SIG-M5 treated with dmso at 0.1 percent for 504 hours (cell line): ENCODE results near the gene KRTAP11-1.

Experiments used
- DNase-seq: peaks from one replicate; lab custom pipeline; 2025; ENCODE audit not compliant: unreplicated experiment; lab: John Stamatoyannopoulos, UW

KRTAP11-1 gene

GRCh38 chr21:30881480-30881879 is at the start of gene KRTAP11-1:
TSS of gene KRTAP11-1 (minus strand) at chr21:30881580. CDS start at chr21:30881524, 56 bp downstream.
- DNase-seq: no peak

GRCh38 chr21:30924146-30924700 is 42.8 kb upstream of the KRTAP11-1 start:
- DNase-seq: no peak

DNA sequence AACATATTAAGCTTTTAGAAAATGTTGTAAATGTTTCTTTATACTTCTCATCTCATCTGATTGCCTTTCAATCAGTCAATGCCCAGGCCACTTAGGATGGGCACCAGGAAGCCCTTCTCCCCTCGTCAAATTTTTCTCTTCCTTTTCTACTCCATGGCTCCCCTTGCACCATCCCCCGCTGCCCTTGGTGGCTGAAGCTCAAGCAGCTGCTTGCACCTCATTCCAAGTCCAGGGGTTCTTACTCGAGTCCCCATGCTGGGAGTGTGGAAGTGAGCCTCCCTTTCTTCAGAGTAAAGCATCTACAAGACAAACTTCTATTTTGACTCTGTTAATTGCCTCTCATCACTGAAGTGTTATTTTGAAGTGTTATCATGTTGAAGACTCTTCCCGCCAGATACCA is 39.7 kb upstream of the KRTAP11-1 start:
- no peak for DNase-seq

DNA sequence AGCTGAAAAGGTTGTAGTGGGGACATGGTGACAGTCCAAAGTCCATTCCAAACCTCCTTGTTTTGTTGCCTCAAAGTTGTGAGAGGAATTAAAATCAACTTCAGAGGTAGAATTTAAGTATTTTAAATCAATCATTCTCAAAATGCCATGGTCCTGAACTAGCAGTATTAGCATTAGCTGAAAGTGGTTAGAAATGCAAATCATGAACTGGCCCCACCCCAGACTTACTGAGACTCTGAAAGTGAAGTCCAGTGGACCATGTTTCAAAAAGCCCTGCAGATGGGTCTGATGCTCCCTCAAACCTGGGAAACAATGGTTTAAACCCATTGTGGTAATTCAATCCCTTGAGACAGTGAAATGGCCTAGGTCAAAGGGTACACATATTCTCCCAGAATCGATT is 36.2 kb upstream of the KRTAP11-1 start:
- no peak for DNase-seq

- no peak for DNase-seq
Measured at GRCh38 chr21:30900881-30901280, 19.5 kb upstream of the KRTAP11-1 start.

DNA sequence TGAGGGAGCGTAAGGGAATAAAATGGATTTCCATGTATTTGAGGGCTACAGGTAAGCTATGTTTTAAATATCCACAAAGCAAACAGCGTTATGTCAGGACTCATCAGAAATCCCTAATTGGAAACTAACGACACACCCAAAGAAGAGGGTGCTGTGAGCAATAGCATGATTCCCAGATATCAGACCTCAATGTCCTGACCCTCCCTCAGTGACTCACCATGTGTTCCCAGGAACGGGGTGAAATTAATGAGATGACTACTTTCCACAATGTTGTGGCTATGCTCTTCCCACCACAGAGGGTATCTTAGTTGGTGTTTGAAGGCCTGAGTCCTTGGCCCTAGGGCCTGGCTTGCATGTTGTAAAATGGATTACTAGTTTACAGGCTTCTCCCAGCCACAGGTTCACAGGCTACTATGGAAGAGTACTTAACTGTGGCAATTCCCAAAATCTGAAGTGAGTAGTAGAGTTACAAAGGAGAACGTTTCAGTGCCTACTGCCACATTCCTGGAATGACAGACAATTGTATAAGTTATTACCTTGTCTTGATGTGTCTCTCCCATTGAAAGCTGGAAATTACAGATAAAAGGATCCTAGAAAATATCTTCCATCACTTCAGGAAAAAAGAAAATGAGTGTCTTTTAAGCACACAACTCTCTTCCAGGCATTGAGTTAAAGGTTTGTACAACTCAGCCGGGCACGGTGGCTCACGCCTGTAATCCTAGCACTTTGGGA is 1.7 kb upstream of the KRTAP11-1 start:
- no peak for DNase-seq

DNA sequence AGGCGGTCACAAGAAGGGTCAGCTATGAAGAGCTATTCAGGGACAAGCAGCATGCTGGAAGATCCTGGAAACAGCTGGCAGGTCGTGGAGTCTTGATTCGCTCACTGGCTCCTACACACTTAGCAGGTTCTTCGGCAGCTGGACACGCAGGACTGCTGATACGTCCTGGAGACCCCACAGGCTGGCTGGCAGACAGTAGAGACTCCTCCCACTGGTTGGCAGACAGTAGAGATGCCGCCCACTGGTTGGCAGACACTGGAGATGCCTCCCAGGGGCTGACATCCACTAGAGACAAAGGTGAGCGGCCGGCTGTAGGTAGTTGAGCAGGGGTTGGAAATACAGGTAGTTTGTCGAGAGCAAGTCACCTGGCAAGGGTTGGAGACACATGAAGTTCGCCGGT is 466 bp downstream of the KRTAP11-1 start:
- DNase-seq: no peak

- no peak for DNase-seq
Measured at GRCh38 chr21:30874526-30874925, 6.9 kb downstream of the KRTAP11-1 start.

DNA sequence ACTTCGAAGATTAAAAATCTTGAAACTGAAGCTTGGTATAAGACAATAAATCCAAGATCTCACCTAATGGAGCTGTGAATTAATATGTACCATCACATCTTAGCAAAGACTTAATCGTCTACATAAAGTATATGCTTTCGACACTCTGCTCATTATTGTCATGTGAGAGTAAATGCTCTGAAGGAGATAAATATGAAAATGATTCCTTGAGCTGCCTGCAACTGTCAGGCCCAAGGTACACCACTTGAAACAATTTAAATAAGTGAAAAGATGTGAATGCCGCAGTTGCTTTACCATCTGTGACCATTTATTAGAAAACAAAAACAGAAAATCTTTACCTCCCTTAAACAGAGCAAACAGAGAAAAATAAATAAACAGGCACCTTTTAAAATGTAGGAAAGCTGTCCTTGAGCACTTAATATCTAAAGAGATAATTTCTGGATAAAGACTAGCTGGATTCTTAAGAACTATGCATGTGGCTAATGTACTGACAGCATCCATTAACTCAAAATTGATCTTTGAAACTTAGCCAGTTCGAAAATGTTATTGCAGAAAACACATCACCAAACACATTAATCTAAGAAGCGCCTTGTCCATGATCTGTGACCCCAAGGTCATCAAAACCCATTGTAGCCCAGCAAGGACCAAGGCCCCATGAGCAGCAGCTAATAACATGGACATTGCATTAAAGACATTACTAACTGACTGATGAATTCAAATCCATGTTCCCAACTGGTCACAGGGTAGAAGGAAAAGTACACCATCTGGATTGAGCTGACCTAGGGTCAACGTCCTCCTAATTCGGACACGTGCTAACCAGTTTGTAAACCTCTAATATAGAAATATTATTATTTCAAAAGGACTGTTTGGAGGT is 33.5 kb downstream of the KRTAP11-1 start:
- no peak for DNase-seq

- DNase-seq: no peak
Measured at GRCh38 chr21:30842990-30843389, 38.4 kb downstream of the KRTAP11-1 start.

DNA sequence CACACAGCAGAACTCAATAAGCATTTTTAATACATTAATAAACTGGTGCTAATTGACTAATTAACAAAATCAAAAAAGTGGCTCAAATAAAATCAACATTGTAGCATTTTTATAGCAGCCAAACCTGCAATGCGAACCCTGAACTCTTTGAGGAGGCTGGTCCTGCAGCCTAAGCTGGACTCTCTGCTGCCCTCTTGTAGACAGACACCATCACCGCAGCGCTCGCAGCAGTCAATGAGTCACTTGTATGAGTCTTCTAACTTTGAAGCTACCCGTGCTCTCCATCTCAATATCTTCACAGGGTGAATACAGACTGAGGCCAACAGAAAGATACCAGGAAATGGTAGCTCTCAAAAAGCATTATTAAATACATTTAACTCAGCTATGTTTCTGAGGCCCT is 42.1 kb downstream of the KRTAP11-1 start:
- peak; percentile 30 for DNase-seq

DNA sequence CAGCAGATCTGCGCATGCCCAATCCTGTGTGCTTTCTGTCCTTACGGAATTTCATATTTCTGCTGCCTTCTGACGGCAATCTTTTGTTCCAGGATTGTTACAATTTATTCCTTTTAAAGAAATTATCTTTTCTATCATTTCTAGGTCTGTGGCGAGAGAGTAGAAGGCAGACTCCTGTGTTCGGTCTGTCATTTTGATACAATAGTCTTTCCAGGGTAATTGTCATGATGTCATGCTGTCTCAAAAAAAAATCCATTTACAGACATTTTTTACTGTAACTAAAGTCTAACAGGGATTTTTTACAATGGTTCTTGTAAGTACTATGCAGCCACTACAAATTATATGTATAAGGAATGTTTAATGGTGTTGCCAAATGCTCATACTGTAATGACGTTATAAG is 42.8 kb downstream of the KRTAP11-1 start:
- DNase-seq: no peak

- DNase-seq: no peak
Measured at GRCh38 chr21:30831194-30831765, 50.1 kb downstream of the KRTAP11-1 start.
